ENCODE results near the gene DCC.

- no peak for TF ChIP-seq GATA2 (IDR thresholded peaks at IDR 0.05; ENCODE audit: low read depth, low read length)
- TF ChIP-seq GATA3 (IDR thresholded peaks at IDR 0.05; ENCODE audit: low read depth, low read length), result no peak
Observed at GRCh38 chr18:52341608-52342381, 1.8 kb downstream of the DCC start.
